ENCODE results near the gene SMARCD3. TPM values are rescaled to one million over a fixed set of nuclear protein-coding genes. Genes with fewer than 3 reads are reported as not detected.

Gene SMARCD3
- total and polyA plus RNA-seq, 2 experiments from 2014 or later: 3.3 to 4.0 TPM

DNA sequence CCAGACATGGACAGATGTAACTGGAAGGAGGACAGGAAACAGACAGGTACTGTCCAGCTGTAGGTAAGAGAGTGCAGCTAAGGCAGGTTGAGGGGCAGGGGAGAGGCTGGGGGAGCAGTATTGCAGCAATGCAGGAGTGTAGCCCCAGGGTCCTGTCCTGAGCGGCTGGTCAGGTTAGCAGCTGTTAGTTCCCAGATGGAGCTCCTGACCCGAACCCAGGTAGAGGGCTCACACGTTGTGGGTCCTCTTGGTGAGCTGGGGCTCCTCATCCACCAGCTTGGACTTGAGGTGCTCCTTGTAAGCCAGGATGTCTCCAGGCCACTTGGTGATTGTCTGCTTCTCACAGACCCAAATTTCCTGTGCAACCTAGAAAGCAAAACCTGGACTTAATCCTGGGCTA is 34.7 kb downstream of the SMARCD3 start:
- ATAC-seq: no peak
- peaks cover 15% of the 10 kb centered on the region for H3K4me1 Mint-ChIP-seq
- peaks cover 13% of the 10 kb centered on the region for H3K27me3 Mint-ChIP-seq (ENCODE audit: insufficient read depth, low read depth, poor library complexity)
- Histone ChIP-seq H4K20me1 (replicated peaks; ENCODE audit: insufficient read depth) (no peaks in the 10 kb centered on the region; the same call in 1 of the 2 replicates), H2AFZ (no peak overlapping the region), H3F3A (replicated peaks; ENCODE audit: low read depth) (no peaks in the 10 kb centered on the region), H3K4me2 (no peak overlapping the region), H3K9me2 (ENCODE audit: insufficient read depth) (no peaks in the 10 kb centered on the region), H3K27ac (ENCODE audit: low read depth) (no peak overlapping the region), H3K4me3 (no peak overlapping the region), H3K27me3 (ENCODE audit: insufficient read depth) (no peaks in the 10 kb centered on the region), H3K79me2 (replicated peaks; ENCODE audit: insufficient read depth) (no peaks in the 10 kb centered on the region), H3K36me3 (ENCODE audit: insufficient read depth) (peaks cover 32% of the 10 kb centered on the region), H3K4me1 (ENCODE audit: insufficient read depth) (peaks cover 7% of the 10 kb centered on the region)
- TF ChIP-seq NANOG (IDR thresholded peaks at IDR 0.05; ENCODE audit: borderline replicate concordance) (no peak), STAT1 (IDR thresholded peaks at IDR 0.05; ENCODE audit: unreplicated experiment) (no peak), EZH2phosphoT487 (IDR thresholded peaks at IDR 0.05; ENCODE audit: unreplicated experiment) (no peak), EZH2 (IDR thresholded peaks at IDR 0.05; ENCODE audit: low read depth, unreplicated experiment) (no peak), POLR2AphosphoS5 (IDR thresholded peaks at IDR 0.05; ENCODE audit: low read depth) (no peak), ZNF331 (CRISPR knock-in tag; IDR thresholded peaks at IDR 0.05; ENCODE audit: low read depth) (no peak), CREB1 (CRISPR knock-in tag; IDR thresholded peaks at IDR 0.05; ENCODE audit: low read depth) (no peak), JUNB (IDR thresholded peaks at IDR 0.05; ENCODE audit: unreplicated experiment) (no peak), ZNF462 (CRISPR knock-in tag; IDR thresholded peaks at IDR 0.05) (no peak), ZNF114 (CRISPR knock-in tag; IDR thresholded peaks at IDR 0.05) (no peak)
- TF ChIP-seq, protein P1, sequence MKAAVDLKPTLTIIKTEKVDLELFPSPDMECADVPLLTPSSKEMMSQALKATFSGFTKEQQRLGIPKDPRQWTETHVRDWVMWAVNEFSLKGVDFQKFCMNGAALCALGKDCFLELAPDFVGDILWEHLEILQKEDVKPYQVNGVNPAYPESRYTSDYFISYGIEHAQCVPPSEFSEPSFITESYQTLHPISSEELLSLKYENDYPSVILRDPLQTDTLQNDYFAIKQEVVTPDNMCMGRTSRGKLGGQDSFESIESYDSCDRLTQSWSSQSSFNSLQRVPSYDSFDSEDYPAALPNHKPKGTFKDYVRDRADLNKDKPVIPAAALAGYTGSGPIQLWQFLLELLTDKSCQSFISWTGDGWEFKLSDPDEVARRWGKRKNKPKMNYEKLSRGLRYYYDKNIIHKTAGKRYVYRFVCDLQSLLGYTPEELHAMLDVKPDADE (IDR thresholded peaks at IDR 0.05): no peak
- TF ChIP-seq, protein P2, sequence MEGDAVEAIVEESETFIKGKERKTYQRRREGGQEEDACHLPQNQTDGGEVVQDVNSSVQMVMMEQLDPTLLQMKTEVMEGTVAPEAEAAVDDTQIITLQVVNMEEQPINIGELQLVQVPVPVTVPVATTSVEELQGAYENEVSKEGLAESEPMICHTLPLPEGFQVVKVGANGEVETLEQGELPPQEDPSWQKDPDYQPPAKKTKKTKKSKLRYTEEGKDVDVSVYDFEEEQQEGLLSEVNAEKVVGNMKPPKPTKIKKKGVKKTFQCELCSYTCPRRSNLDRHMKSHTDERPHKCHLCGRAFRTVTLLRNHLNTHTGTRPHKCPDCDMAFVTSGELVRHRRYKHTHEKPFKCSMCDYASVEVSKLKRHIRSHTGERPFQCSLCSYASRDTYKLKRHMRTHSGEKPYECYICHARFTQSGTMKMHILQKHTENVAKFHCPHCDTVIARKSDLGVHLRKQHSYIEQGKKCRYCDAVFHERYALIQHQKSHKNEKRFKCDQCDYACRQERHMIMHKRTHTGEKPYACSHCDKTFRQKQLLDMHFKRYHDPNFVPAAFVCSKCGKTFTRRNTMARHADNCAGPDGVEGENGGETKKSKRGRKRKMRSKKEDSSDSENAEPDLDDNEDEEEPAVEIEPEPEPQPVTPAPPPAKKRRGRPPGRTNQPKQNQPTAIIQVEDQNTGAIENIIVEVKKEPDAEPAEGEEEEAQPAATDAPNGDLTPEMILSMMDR (conservative IDR thresholded peaks at IDR 0.05; ENCODE audit: low read depth in 2 of 2): no peak
- TF ChIP-seq, protein P3, sequence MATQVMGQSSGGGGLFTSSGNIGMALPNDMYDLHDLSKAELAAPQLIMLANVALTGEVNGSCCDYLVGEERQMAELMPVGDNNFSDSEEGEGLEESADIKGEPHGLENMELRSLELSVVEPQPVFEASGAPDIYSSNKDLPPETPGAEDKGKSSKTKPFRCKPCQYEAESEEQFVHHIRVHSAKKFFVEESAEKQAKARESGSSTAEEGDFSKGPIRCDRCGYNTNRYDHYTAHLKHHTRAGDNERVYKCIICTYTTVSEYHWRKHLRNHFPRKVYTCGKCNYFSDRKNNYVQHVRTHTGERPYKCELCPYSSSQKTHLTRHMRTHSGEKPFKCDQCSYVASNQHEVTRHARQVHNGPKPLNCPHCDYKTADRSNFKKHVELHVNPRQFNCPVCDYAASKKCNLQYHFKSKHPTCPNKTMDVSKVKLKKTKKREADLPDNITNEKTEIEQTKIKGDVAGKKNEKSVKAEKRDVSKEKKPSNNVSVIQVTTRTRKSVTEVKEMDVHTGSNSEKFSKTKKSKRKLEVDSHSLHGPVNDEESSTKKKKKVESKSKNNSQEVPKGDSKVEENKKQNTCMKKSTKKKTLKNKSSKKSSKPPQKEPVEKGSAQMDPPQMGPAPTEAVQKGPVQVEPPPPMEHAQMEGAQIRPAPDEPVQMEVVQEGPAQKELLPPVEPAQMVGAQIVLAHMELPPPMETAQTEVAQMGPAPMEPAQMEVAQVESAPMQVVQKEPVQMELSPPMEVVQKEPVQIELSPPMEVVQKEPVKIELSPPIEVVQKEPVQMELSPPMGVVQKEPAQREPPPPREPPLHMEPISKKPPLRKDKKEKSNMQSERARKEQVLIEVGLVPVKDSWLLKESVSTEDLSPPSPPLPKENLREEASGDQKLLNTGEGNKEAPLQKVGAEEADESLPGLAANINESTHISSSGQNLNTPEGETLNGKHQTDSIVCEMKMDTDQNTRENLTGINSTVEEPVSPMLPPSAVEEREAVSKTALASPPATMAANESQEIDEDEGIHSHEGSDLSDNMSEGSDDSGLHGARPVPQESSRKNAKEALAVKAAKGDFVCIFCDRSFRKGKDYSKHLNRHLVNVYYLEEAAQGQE (IDR thresholded peaks at IDR 0.05; ENCODE audit: unreplicated experiment): no peak
- H3K27ac Mint-ChIP-seq: no peak overlapping the region
- H3K9me3 Mint-ChIP-seq: no peaks in the 10 kb centered on the region
- no peak for DNase-seq (ENCODE audit: low spot score)
- peaks cover 64% of the 10 kb centered on the region for H3K36me3 Mint-ChIP-seq (ENCODE audit: low read depth)
- H3K4me3 Mint-ChIP-seq: no peak overlapping the region

Measured in GM23338 (cell line).